NT2/D1 (cell line): ENCODE data around the gene CACNA1H.

Experiments used
- DNase-seq: peaks from one replicate; pipeline ENCODE4 v3.0.0-alpha.2; 2011; ENCODE audit warnings: low read depth, low spot score
- H3K27me3 ChIP-seq: 2 replicates; pipeline ENCODE4 v1.6.0; 2011; ENCODE audit warnings: mild to moderate bottlenecking; ENCODE audit not compliant: insufficient read length, insufficient read depth
- H3K36me3 ChIP-seq: 2 replicates; pipeline ENCODE4 v1.6.1; 2011; ENCODE audit warnings: mild to moderate bottlenecking, low read length, mixed read lengths; ENCODE audit not compliant: insufficient read depth, insufficient read length
- H3K4me1 ChIP-seq: 2 replicates; pipeline ENCODE4 v1.5.1; 2011; ENCODE audit not compliant: insufficient read depth, insufficient read length
- H3K4me3 ChIP-seq: 2 replicates; pipeline ENCODE4 v1.5.1; 2011; ENCODE audit warnings: low read depth; ENCODE audit not compliant: insufficient read length
- H3K9ac ChIP-seq: 2 replicates; pipeline ENCODE4 v1.6.0; 2011; ENCODE audit warnings: low read depth; ENCODE audit not compliant: insufficient read length
- H3K9me3 ChIP-seq: 2 replicates; pipeline ENCODE4 v1.5.1; 2011; ENCODE audit warnings: mild to moderate bottlenecking, low read length; ENCODE audit not compliant: insufficient read depth
- SUZ12 ChIP-seq: IDR thresholded peaks from 2 replicates; pipeline ENCODE4 v1.6.1; 2011; ENCODE audit not compliant: insufficient read length, insufficient read depth; ENCODE audit errors: extremely low read depth
- YY1 ChIP-seq: IDR thresholded peaks from 2 replicates; pipeline ENCODE4 v1.6.1; 2011; ENCODE audit not compliant: insufficient read length, insufficient read depth
- ZNF274 ChIP-seq: IDR thresholded peaks from 2 replicates; pipeline ENCODE4 v1.6.1; 2011; ENCODE audit warnings: mild to moderate bottlenecking, low read depth, low read length

Gene CACNA1H

DNA sequence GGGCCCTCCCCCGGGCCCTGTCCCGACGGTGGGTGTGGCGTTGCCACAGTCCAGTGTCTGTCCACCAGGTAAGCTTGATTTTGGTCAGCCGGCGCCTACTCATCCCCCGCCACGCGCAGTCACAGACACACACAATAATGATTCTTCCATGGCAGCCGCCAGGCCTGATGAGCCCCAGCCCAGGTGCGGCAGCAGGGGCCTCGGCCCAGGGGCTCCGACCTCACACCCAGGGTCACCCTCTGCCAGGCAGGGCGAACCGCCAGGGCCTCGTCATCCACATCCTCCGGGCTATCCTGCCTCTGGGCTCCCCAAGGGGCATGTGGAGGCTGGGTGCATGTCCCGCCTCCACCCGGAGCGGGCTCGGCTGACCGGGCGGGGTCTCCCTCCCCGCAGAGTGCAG lies 64.6 kb downstream of the CACNA1H start:
- no peak overlapping the region for H3K9ac ChIP-seq
- no peaks in the 10 kb centered on the region for H3K9me3 ChIP-seq
- no peak overlapping the region for H3K4me3 ChIP-seq
- peaks cover 93% of the 10 kb centered on the region for H3K36me3 ChIP-seq
- H3K4me1 ChIP-seq = no peaks in the 10 kb centered on the region
- no peaks in the 10 kb centered on the region for H3K27me3 ChIP-seq
- no peak for DNase-seq
- TF ChIP-seq ZNF274 (no peak), SUZ12 (no peak), YY1 (no peak)

DNA sequence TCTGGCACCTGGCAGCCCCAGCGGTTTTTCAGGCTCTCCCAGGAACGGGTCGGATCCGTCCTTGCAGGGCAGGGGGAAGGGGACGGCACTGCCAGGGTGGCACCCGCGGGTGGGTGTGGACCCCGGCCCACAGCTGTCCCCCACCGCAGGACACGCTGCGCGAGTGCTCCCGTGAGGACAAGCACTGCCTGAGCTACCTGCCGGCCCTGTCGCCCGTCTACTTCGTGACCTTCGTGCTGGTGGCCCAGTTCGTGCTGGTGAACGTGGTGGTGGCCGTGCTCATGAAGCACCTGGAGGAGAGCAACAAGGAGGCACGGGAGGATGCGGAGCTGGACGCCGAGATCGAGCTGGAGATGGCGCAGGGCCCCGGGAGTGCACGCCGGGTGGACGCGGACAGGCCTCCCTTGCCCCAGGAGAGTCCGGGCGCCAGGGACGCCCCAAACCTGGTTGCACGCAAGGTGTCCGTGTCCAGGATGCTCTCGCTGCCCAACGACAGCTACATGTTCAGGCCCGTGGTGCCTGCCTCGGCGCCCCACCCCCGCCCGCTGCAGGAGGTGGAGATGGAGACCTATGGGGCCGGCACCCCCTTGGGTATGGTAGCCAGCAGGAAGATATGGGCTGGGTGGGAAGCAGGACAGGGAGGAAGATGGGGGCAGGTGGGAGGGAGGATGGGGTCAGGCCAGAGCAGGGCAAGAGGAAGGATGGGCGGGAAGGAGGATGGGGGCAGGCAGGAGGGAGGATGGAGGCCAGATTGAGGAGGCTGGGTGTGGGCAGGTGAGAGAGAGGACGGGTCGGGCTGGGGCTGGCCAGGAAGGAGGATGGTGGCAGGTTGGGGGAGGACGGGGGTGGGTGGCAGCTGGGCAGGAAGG lies 65.4 kb downstream of the CACNA1H start:
- H3K4me1 ChIP-seq = no peaks in the 10 kb centered on the region
- no peaks in the 10 kb centered on the region for H3K27me3 ChIP-seq
- H3K4me3 ChIP-seq = no peak overlapping the region
- TF ChIP-seq YY1 (no peak), ZNF274 (no peak), SUZ12 (no peak)
- H3K9me3 ChIP-seq = no peaks in the 10 kb centered on the region
- peaks cover 89% of the 10 kb centered on the region for H3K36me3 ChIP-seq
- no peak for DNase-seq
- no peak overlapping the region for H3K9ac ChIP-seq

DNA sequence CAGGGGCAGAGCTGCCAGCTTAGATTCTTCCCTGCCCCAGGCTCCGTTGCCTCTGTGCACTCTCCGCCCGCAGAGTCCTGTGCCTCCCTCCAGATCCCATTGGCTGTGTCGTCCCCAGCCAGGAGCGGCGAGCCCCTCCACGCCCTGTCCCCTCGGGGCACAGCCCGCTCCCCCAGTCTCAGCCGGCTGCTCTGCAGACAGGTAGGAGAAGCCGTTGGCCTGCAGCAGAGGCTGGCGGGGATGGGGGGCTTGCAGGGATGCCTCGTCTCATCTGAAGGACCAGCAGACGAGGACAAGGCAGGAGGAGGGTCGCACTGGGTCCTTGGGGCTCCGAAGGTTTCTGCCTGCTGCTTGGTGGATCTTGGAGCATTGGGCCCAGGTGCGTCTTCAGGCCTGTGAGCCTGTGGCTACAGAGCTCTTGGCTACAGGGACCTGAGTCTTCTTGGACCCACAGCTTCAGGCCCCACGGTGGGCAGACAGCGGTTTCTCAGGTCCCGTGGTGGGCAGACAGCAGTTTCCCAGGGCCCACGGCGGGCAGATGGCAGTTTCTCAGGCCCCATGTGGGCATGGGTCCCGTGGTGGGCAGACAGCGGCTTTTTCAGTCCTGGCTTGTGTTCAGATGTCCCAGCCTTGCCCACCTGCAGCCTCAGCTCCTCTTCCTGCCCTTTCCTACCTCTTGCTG lies 66.2 kb downstream of the CACNA1H start:
- no peaks in the 10 kb centered on the region for H3K4me1 ChIP-seq
- no peak overlapping the region for H3K9ac ChIP-seq
- H3K36me3 ChIP-seq = peaks cover 88% of the 10 kb centered on the region
- no peaks in the 10 kb centered on the region for H3K27me3 ChIP-seq
- H3K4me3 ChIP-seq = no peak overlapping the region
- no peak for TF ChIP-seq YY1
- no peak for TF ChIP-seq ZNF274
- TF ChIP-seq SUZ12 = no peak
- no peak for DNase-seq
- H3K9me3 ChIP-seq = no peaks in the 10 kb centered on the region

DNA sequence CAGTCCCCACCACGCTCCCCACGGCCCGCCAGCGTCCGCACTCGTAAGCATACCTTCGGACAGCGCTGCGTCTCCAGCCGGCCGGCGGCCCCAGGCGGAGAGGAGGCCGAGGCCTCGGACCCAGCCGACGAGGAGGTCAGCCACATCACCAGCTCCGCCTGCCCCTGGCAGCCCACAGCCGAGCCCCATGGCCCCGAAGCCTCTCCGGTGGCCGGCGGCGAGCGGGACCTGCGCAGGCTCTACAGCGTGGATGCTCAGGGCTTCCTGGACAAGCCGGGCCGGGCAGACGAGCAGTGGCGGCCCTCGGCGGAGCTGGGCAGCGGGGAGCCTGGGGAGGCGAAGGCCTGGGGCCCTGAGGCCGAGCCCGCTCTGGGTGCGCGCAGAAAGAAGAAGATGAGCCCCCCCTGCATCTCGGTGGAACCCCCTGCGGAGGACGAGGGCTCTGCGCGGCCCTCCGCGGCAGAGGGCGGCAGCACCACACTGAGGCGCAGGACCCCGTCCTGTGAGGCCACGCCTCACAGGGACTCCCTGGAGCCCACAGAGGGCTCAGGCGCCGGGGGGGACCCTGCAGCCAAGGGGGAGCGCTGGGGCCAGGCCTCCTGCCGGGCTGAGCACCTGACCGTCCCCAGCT lies 67.3 kb downstream of the CACNA1H start:
- Histone ChIP-seq H3K4me1 (no peaks in the 10 kb centered on the region), H3K4me3 (no peak overlapping the region), H3K9me3 (no peaks in the 10 kb centered on the region), H3K27me3 (no peaks in the 10 kb centered on the region), H3K9ac (no peak overlapping the region), H3K36me3 (peaks cover 77% of the 10 kb centered on the region)
- TF ChIP-seq ZNF274 (no peak), YY1 (no peak), SUZ12 (no peak)
- DNase-seq = no peak

DNA sequence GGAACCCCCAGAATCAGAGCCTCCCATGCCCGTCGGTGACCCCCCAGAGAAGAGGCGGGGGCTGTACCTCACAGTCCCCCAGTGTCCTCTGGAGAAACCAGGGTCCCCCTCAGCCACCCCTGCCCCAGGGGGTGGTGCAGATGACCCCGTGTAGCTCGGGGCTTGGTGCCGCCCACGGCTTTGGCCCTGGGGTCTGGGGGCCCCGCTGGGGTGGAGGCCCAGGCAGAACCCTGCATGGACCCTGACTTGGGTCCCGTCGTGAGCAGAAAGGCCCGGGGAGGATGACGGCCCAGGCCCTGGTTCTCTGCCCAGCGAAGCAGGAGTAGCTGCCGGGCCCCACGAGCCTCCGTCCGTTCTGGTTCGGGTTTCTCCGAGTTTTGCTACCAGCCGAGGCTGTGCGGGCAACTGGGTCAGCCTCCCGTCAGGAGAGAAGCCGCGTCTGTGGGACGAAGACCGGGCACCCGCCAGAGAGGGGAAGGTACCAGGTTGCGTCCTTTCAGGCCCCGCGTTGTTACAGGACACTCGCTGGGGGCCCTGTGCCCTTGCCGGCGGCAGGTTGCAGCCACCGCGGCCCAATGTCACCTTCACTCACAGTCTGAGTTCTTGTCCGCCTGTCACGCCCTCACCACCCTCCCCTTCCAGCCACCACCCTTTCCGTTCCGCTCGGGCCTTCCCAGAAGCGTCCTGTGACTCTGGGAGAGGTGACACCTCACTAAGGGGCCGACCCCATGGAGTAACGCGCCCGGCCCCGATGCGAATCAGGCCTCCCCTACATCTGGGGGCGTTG lies 68.1 kb downstream of the CACNA1H start:
- H3K9me3 ChIP-seq = no peaks in the 10 kb centered on the region
- no peak for DNase-seq
- H3K9ac ChIP-seq = no peak overlapping the region
- H3K4me3 ChIP-seq = no peak overlapping the region
- no peak for TF ChIP-seq SUZ12
- TF ChIP-seq ZNF274 = no peak
- TF ChIP-seq YY1 = no peak
- H3K36me3 ChIP-seq = peaks cover 70% of the 10 kb centered on the region
- H3K4me1 ChIP-seq = no peaks in the 10 kb centered on the region
- no peaks in the 10 kb centered on the region for H3K27me3 ChIP-seq

DNA sequence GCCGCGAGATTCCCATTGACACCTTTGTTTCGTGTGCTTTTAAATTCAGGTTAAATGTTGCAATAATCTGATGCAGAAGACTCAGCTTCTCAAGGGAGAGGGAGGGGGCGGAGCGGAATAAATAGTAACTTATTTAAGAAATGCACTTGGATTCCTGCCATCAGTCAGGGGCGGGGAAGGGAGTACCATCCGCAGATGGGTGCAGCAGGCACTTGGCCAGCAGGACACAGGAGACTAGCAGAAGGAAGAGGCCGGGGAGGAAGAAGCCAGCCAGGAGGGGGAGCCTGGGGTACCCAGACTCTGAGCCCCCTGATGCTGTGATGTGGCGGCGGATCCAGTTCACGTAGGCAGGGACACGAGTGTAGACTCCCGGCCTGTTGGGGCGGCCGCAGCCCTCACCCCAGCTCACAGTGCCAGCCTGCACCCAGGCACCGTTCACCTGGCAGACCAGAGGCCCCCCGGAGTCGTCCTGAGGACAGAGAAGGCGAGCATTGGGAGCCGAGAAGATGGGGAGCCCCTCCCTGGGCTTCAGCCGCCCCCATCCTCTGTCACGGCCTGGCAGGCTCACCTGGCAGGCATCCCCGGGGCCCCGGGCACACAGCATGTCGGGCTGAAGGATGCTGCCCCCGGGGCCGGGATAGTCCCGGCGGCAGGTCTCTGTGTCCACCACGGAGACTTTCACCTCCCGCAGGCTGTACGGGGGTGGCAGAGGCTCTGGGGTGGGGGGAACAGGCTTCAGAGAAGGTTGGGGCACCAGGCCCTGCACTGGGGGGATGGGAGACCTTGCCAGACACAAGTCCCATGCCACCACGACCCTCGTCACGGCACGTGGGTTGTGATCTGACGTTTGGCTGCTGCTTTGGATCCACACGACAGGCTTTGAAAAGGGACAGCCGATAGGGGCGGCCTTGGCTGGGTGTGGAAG lies 69.0 kb downstream of the CACNA1H start:
- no peak overlapping the region for H3K9ac ChIP-seq
- no peak for DNase-seq
- H3K4me1 ChIP-seq = no peaks in the 10 kb centered on the region
- H3K36me3 ChIP-seq = peaks cover 62% of the 10 kb centered on the region
- no peaks in the 10 kb centered on the region for H3K9me3 ChIP-seq
- no peaks in the 10 kb centered on the region for H3K27me3 ChIP-seq
- H3K4me3 ChIP-seq = no peak overlapping the region
- TF ChIP-seq SUZ12 (no peak), ZNF274 (no peak), YY1 (no peak)
